Tibial nerve (tissue), 4 donors: ENCODE measurements around the gene COA3. TPM values are rescaled to one million over a fixed set of nuclear protein-coding genes. Genes with fewer than 3 reads are reported as not detected.

Experiments
- DNase-seq, 2 donors: peaks; one replicate each; pipeline ENCODE4 v3.0.0-alpha.2; 2019; ENCODE audit warnings: low spot score in 2 of 2
- H3K27ac ChIP-seq, 4 donors: fragments of 200-600 bp; sonication (generic) in 3 of 4; one replicate each; pipeline ENCODE4 v1.5.1; 2017 to 2019; ENCODE audit warnings: mild to moderate bottlenecking in 1 of 4
- H3K27me3 ChIP-seq, 2 donors: fragments of 200-600 bp; sonication (generic) in 1 of 2; one replicate each; pipeline versions ENCODE4 v1.5.1 to v1.6.0; 2017 to 2019
- H3K36me3 ChIP-seq, 3 donors: fragments of 200-600 bp; sonication (generic); one replicate each; pipeline ENCODE4 v1.5.1; 2018 to 2019
- H3K4me1 ChIP-seq, 4 donors: fragments of 200-600 bp; sonication (generic) in 3 of 4; one replicate each; pipeline ENCODE4 v1.5.1; 2017 to 2019
- H3K4me3 ChIP-seq, 4 donors: fragments of 200-600 bp; sonication (generic) in 3 of 4; one replicate each; pipeline ENCODE4 v1.5.1; 2017 to 2019; ENCODE audit warnings: mild to moderate bottlenecking in 1 of 4, moderate library complexity in 1 of 4
- H3K9me3 ChIP-seq, 4 donors: fragments of 200-600 bp; sonication (generic) in 3 of 4; one replicate each; pipeline ENCODE4 v1.5.1; 2017 to 2019
- EP300 ChIP-seq, 2 donors: sonication (generic); formaldehyde crosslinking; IDR thresholded peaks; one replicate each; pipeline ENCODE4 v1.6.1; 2017; ENCODE audit warnings: antibody characterized with exemption in 2 of 2, mild to moderate bottlenecking in 1 of 2
- POLR2A ChIP-seq, 2 donors: fragments of 450-650 bp; IDR thresholded peaks; one replicate each; pipeline ENCODE4 v1.6.1; 2017; ENCODE audit warnings: antibody characterized with exemption in 2 of 2, mild to moderate bottlenecking in 2 of 2, moderate library complexity in 2 of 2
- WGBS, 2 donors: methylation state at CpG; one replicate each; pipeline ENCODE4 v1.1.5; 2018; 5-methylcytosine and 5-hydroxymethylcytosine counted together
- total RNA-seq, 4 donors: library from RNA; depleted of rRNA; stranded (reverse); fragments of >200 nt; gene quantifications; one replicate each; pipeline ENCODE4 v1.1.0, GENCODE V29; 2016
- TF ChIP-seq, protein P1 (sequence below), 5 experiments: fragments of 200-600 bp in 3 of 5; fragments of 450-650 bp in 2 of 5; sonication (generic) in 3 of 5; IDR thresholded peaks; one replicate each; pipeline ENCODE4 v1.5.1; 2016 to 2019; ENCODE audit warnings: antibody characterized with exemption in 5 of 5, mild to moderate bottlenecking in 3 of 5, moderate library complexity in 2 of 5

The COA3 gene
- total RNA-seq, 4 donors from 2014 or later: 58.2 to 91.7 (median 62.6) TPM

DNA sequence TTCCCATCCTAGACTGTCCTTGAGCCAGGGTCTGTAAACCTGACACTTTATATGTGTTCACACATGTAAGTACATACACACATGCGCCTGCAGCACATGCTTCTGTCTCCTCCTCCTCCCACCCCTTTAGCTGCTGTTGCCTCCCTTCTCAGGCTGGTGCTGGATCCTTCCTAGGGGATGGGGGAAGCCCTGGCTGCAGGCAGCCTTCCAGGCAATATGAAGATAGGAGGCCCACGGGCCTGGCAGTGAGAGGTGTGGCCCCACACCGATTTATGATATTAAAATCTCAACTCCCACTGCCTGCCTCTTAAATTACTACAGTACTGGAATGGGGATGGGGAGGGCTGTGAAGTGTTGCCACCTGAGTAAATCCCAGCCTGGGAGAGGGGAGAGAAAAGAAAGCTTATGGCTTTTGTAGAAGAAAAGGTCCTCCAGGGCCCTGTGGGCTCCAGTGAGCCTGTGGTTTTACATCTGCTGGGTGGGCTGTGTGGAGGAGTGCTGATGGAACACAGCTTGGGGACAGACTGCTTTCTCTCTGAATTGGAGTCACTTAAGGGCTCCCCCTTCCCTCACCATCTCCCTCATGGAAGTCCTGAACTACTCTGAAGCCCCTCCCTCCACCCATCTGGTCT lies 19.1 kb downstream of the COA3 start:
- Histone ChIP-seq H3K4me1 (peaks cover 0 to 49% (median 16%) of the 10 kb centered on the region in 4 donors), H3K27ac (no peak overlapping the region), H3K27me3 (peaks cover 0 to 46% of the 10 kb centered on the region in 2 donors), H3K9me3 (no peaks in the 10 kb centered on the region), H3K36me3 (peaks cover 3 to 55% (median 35%) of the 10 kb centered on the region in 3 donors), H3K4me3 (no peak overlapping the region)
- 67 to 81% methylated on average over 3 of the region's 3 CpGs for WGBS, 2 donors
- TF ChIP-seq, protein P1, sequence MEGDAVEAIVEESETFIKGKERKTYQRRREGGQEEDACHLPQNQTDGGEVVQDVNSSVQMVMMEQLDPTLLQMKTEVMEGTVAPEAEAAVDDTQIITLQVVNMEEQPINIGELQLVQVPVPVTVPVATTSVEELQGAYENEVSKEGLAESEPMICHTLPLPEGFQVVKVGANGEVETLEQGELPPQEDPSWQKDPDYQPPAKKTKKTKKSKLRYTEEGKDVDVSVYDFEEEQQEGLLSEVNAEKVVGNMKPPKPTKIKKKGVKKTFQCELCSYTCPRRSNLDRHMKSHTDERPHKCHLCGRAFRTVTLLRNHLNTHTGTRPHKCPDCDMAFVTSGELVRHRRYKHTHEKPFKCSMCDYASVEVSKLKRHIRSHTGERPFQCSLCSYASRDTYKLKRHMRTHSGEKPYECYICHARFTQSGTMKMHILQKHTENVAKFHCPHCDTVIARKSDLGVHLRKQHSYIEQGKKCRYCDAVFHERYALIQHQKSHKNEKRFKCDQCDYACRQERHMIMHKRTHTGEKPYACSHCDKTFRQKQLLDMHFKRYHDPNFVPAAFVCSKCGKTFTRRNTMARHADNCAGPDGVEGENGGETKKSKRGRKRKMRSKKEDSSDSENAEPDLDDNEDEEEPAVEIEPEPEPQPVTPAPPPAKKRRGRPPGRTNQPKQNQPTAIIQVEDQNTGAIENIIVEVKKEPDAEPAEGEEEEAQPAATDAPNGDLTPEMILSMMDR (IDR thresholded peaks at IDR 0.05): no peak
- TF ChIP-seq POLR2A (IDR thresholded peaks at IDR 0.05) (no peak), EP300 (IDR thresholded peaks at IDR 0.05) (no peak)
- DNase-seq: no peak

DNA sequence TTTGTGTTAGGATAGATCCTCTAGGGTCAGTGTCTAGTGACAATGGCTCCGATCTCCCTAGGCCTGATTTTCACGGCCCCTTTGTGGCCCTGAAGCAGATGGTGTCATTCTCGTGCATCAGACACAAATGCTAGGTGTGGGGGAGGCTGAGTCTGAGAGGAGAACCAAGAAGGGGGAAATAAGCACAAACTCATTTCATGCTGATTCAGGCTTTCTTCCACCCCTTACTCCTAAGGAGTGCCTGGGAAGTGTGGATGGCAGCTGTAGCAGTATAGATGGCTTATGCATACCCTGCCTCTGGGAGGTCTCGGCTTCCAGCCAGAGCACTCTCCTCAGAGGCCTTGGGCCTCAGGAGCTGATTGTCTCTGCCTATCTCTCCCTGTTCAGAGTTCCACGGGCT lies 19.9 kb downstream of the COA3 start:
- Histone ChIP-seq H3K9me3 (no peaks in the 10 kb centered on the region), H3K36me3 (peaks cover 3 to 56% (median 35%) of the 10 kb centered on the region in 3 donors), H3K27me3 (peaks cover 0 to 38% of the 10 kb centered on the region in 2 donors), H3K27ac (no peak overlapping the region), H3K4me3 (no peak overlapping the region), H3K4me1 (peaks cover 0 to 49% (median 18%) of the 10 kb centered on the region in 4 donors)
- no peak for TF ChIP-seq EP300 (IDR thresholded peaks at IDR 0.05)
- TF ChIP-seq, protein P1 (IDR thresholded peaks at IDR 0.05): no peak
- TF ChIP-seq POLR2A (IDR thresholded peaks at IDR 0.05): no peak
- WGBS, 2 donors: 86% methylated on average over 5 of the region's 5 CpGs
- no peak for DNase-seq

DNA sequence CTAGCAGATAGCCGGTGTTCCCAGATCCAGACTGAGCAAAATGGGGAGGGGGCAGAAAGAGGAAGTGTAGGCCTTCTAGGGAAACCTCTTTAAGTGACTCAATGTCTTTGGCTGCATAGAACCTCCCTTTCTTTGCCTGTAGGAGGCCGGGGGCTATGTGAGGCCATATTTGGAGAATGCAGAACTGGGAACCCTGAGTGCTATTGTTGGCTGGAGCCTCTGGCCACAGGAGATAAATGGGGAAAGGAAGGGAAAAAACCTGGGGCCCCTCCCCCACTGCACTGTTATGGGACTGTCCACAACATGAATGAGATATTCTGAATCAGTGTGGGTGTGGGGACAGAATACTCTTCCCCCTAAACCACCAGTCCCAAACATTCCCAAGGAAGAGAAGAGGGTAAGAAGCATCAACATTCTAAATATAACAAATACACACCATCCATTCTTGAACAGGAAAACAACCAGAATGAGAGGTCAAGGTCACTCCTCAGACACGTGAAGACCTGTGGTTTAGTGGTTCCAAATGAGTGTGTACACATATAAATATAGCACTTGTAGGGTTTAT lies 22.9 kb downstream of the COA3 start:
- peaks cover 0 to 28% (median 11%) of the 10 kb centered on the region in 4 donors for H3K4me1 ChIP-seq
- H3K36me3 ChIP-seq: peaks cover 3 to 56% (median 35%) of the 10 kb centered on the region in 3 donors
- no peak for DNase-seq
- H3K27me3 ChIP-seq: peaks cover 0 to 8% of the 10 kb centered on the region in 2 donors
- no peak overlapping the region for H3K4me3 ChIP-seq
- TF ChIP-seq EP300 (IDR thresholded peaks at IDR 0.05) (no peak), POLR2A (IDR thresholded peaks at IDR 0.05) (no peak)
- TF ChIP-seq, protein P1 (IDR thresholded peaks at IDR 0.05): no peak
- no peaks in the 10 kb centered on the region for H3K9me3 ChIP-seq
- 49 to 56% methylated on average over 3 of the region's 3 CpGs for WGBS, 2 donors
- no peak overlapping the region for H3K27ac ChIP-seq

DNA sequence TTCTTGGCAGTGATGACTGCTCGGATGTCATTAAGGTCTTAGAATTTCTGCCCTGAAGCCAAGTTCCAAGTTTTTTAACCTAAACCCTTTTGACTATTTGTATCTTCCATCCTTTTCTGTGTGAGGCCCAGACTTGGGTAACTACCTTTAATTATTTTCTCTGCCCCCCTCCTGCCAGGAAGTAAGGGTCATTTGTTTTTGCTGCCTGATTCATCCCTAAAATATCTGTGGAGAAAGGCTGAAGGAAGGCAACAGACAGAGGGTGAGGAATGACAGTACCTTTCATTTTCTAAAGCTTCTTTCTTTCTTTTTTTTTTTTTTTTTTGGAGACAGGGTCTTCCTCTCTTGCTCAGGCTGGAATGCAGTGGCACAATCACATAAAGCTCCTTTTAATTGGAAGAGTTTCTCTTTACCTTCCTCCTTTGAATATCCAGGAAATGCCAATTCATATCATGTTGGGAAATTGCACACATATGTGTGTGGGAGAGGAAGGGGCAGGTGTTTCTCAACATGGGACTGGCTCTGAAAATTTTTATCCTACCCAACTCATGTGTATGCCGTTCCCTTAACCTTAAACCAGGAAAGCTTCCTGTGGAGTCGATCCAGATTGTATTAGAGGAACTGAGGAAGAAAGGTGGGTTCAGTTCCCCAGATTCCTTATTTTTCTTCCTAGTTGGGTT lies 24.3 kb downstream of the COA3 start:
- H3K4me3 ChIP-seq: peak overlapping the region; percentile 69 to 78 (median 76)
- H3K9me3 ChIP-seq: no peaks in the 10 kb centered on the region
- H3K27ac ChIP-seq: peak overlapping the region in 1 of 4 donors; percentile 88
- TF ChIP-seq POLR2A (IDR thresholded peaks at IDR 0.05) (no peak), EP300 (IDR thresholded peaks at IDR 0.05) (no peak)
- TF ChIP-seq, protein P1 (IDR thresholded peaks at IDR 0.05): no peak
- peaks cover 0 to 15% (median 8%) of the 10 kb centered on the region in 4 donors for H3K4me1 ChIP-seq
- H3K27me3 ChIP-seq: no peaks in the 10 kb centered on the region
- peaks cover 3 to 48% (median 34%) of the 10 kb centered on the region in 3 donors for H3K36me3 ChIP-seq
- 69 to 71% methylated on average over 3 of the region's 3 CpGs for WGBS, 2 donors
- DNase-seq: no peak
